ENCODE measurements around the gene PIGA.

PIGA gene

GRCh38 chrX:15321447-15321846 lies 13.9 kb downstream of the PIGA start:
- Histone ChIP-seq H3K9me3 (replicated peaks; ENCODE audit: insufficient read depth, low read length) (no peaks in the 10 kb centered on the region), H3F3A (ENCODE audit: insufficient read depth, low read length) (no peaks in the 10 kb centered on the region), H3K4me2 (ENCODE audit: low read depth, low read length) (no peak overlapping the region), H3K27me3 (replicated peaks; ENCODE audit: insufficient read depth, low read length) (no peaks in the 10 kb centered on the region), H4K20me1 (ENCODE audit: insufficient read depth, low read length) (no peaks in the 10 kb centered on the region), H2AFZ (ENCODE audit: low read length) (no peak overlapping the region), H3K4me1 (ENCODE audit: low read length) (no peaks in the 10 kb centered on the region), H3K9me2 (replicated peaks; ENCODE audit: insufficient read depth, low read length) (no peaks in the 10 kb centered on the region), H3K79me2 (ENCODE audit: low read length) (no peaks in the 10 kb centered on the region), H3K27ac (ENCODE audit: low read length) (no peak overlapping the region), H3K9ac (ENCODE audit: low read length) (no peak overlapping the region), H3K4me3 (ENCODE audit: low read length) (no peak overlapping the region), H3K36me3 (replicated peaks; ENCODE audit: insufficient read depth, low read length) (no peaks in the 10 kb centered on the region)
- no peak for TF ChIP-seq CTCF (IDR thresholded peaks at IDR 0.05; ENCODE audit: low read length)
- TF ChIP-seq EZH2phosphoT487 (IDR thresholded peaks at IDR 0.05; ENCODE audit: low read length), result no peak
- TF ChIP-seq EZH2 (optimal IDR thresholded peaks at IDR 0.05; ENCODE audit: low read depth, low read length), result no peak
- DNase-seq, result no peak

- Histone ChIP-seq H3K4me1 (ENCODE audit: low read length) (no peaks in the 10 kb centered on the region), H3K36me3 (replicated peaks; ENCODE audit: insufficient read depth, low read length) (no peaks in the 10 kb centered on the region)
Observed at GRCh38 chrX:15320297-15320696, 15.0 kb downstream of the PIGA start.

GRCh38 chrX:15319075-15319474 lies 16.2 kb downstream of the PIGA start:
- Histone ChIP-seq H3K4me3 (ENCODE audit: low read length) (no peak overlapping the region), H3K9me3 (replicated peaks; ENCODE audit: insufficient read depth, low read length) (no peaks in the 10 kb centered on the region), H4K20me1 (ENCODE audit: insufficient read depth, low read length) (no peaks in the 10 kb centered on the region), H3K79me2 (ENCODE audit: low read length) (no peaks in the 10 kb centered on the region), H3K4me2 (ENCODE audit: low read depth, low read length) (no peak overlapping the region), H3K9me2 (replicated peaks; ENCODE audit: insufficient read depth, low read length) (no peaks in the 10 kb centered on the region), H3K9ac (ENCODE audit: low read length) (no peak overlapping the region), H3K27me3 (replicated peaks; ENCODE audit: insufficient read depth, low read length) (no peaks in the 10 kb centered on the region), H3K4me1 (ENCODE audit: low read length) (no peaks in the 10 kb centered on the region), H2AFZ (ENCODE audit: low read length) (no peak overlapping the region), H3F3A (ENCODE audit: insufficient read depth, low read length) (no peaks in the 10 kb centered on the region), H3K36me3 (replicated peaks; ENCODE audit: insufficient read depth, low read length) (no peaks in the 10 kb centered on the region), H3K27ac (ENCODE audit: low read length) (no peak overlapping the region)
- TF ChIP-seq EZH2phosphoT487 (IDR thresholded peaks at IDR 0.05; ENCODE audit: low read length) (no peak), EZH2 (optimal IDR thresholded peaks at IDR 0.05; ENCODE audit: low read depth, low read length) (no peak), CTCF (IDR thresholded peaks at IDR 0.05; ENCODE audit: low read length) (no peak)
- no peak for DNase-seq

More at GRCh38 chrX:15320297-15320696, 15.0 kb downstream of the PIGA start:
- Histone ChIP-seq H3K9ac (ENCODE audit: low read length) (no peak overlapping the region), H3F3A (ENCODE audit: insufficient read depth, low read length) (no peaks in the 10 kb centered on the region), H3K9me2 (replicated peaks; ENCODE audit: insufficient read depth, low read length) (no peaks in the 10 kb centered on the region), H4K20me1 (ENCODE audit: insufficient read depth, low read length) (no peaks in the 10 kb centered on the region), H3K9me3 (replicated peaks; ENCODE audit: insufficient read depth, low read length) (no peaks in the 10 kb centered on the region), H3K4me3 (ENCODE audit: low read length) (no peak overlapping the region), H3K27ac (ENCODE audit: low read length) (no peak overlapping the region), H2AFZ (ENCODE audit: low read length) (no peak overlapping the region), H3K27me3 (replicated peaks; ENCODE audit: insufficient read depth, low read length) (no peaks in the 10 kb centered on the region), H3K79me2 (ENCODE audit: low read length) (no peaks in the 10 kb centered on the region), H3K4me2 (ENCODE audit: low read depth, low read length) (no peak overlapping the region)
- no peak for DNase-seq
- TF ChIP-seq EZH2phosphoT487 (IDR thresholded peaks at IDR 0.05; ENCODE audit: low read length) (no peak), EZH2 (optimal IDR thresholded peaks at IDR 0.05; ENCODE audit: low read depth, low read length) (no peak), CTCF (IDR thresholded peaks at IDR 0.05; ENCODE audit: low read length) (no peak)
